ENCODE data around the gene DUOX2.
"Not testable (repeated sequence)": the region's sequence is repeated elsewhere in the genome, so short reads cannot be mapped to it uniquely, and the experiment has no call there.

DNA sequence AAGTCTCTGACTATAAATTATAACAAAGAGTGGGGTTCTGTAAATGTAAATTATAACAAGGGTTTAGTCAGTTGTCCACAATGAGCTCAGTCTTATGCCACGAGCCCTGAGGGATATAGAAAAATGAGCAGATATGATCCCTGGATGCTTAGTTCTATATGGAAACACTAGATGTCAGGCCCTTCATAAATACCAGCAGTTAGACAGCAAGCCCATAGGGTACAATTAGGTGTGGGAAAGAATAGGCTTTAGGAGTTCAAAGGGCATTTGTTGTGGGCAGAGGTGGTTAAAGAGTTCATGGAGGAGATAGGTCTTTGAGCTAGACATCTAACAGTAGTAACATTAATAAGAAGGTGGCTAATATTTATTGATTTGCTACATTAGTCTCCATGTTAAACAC lies 69.7 kb downstream of the DUOX2 start:
- TF ChIP-seq, protein P1, sequence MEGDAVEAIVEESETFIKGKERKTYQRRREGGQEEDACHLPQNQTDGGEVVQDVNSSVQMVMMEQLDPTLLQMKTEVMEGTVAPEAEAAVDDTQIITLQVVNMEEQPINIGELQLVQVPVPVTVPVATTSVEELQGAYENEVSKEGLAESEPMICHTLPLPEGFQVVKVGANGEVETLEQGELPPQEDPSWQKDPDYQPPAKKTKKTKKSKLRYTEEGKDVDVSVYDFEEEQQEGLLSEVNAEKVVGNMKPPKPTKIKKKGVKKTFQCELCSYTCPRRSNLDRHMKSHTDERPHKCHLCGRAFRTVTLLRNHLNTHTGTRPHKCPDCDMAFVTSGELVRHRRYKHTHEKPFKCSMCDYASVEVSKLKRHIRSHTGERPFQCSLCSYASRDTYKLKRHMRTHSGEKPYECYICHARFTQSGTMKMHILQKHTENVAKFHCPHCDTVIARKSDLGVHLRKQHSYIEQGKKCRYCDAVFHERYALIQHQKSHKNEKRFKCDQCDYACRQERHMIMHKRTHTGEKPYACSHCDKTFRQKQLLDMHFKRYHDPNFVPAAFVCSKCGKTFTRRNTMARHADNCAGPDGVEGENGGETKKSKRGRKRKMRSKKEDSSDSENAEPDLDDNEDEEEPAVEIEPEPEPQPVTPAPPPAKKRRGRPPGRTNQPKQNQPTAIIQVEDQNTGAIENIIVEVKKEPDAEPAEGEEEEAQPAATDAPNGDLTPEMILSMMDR (IDR thresholded peaks at IDR 0.05) = not testable (repeated sequence)
- not testable (repeated sequence) for TF ChIP-seq POLR2A (IDR thresholded peaks at IDR 0.05)

All from lower leg skin (tissue), 3 donors.